Lung (tissue), 12 donors: ENCODE measurements around the gene DOLK. TPM values are rescaled to one million over a fixed set of nuclear protein-coding genes. Genes with fewer than 3 reads are reported as not detected.

Experiments
- ATAC-seq: fragments of 200-7000 bp; cut with Tn5 transposase; one replicate; pipeline ENCODE4 v1.9.1; 2020; ENCODE audit warnings: moderate number of reproducible peaks; ENCODE audit not compliant: insufficient read depth, low FRiP score
- DNase-seq, 3 donors: peaks; one replicate each; pipeline ENCODE4 v3.0.0-alpha.2; 2013 to 2017
- H3K27ac ChIP-seq, 2 donors: one replicate each; pipeline ENCODE4 v1.5.1; 2013; ENCODE audit warnings: mild to moderate bottlenecking in 2 of 2, moderate library complexity in 2 of 2, control low read depth in 1 of 2, inconsistent platforms in 1 of 2, low read depth in 1 of 2, low read length in 1 of 2
- H3K27me3 ChIP-seq, 3 donors: one replicate each; pipeline ENCODE4 v1.5.1; 2013; ENCODE audit warnings: low read length in 2 of 3; ENCODE audit not compliant: control insufficient read depth in 3 of 3, insufficient read depth in 3 of 3
- H3K36me3 ChIP-seq, 4 donors: one replicate each; pipeline ENCODE4 v1.5.1; 2013; ENCODE audit warnings: low read length in 4 of 4, mild to moderate bottlenecking in 1 of 4, moderate library complexity in 1 of 4; ENCODE audit not compliant: control insufficient read depth in 4 of 4, insufficient read depth in 4 of 4
- H3K4me1 ChIP-seq, 5 donors: one replicate each; pipeline ENCODE4 v1.5.1; 2013; ENCODE audit warnings: low read length in 5 of 5, mild to moderate bottlenecking in 2 of 5, moderate library complexity in 1 of 5; ENCODE audit not compliant: control insufficient read depth in 5 of 5, insufficient read depth in 5 of 5
- H3K4me3 ChIP-seq: one replicate; pipeline ENCODE4 v1.5.1; 2013; ENCODE audit warnings: mild to moderate bottlenecking, control low read depth, moderate library complexity
- H3K9ac ChIP-seq, 2 donors: one replicate each; pipeline ENCODE4 v1.5.1; 2013; ENCODE audit warnings: low read length in 2 of 2, control low read depth in 1 of 2; ENCODE audit not compliant: insufficient read depth in 1 of 2
- H3K9me3 ChIP-seq, 4 donors: one replicate each; pipeline ENCODE4 v1.5.1; 2013; ENCODE audit warnings: low read length in 3 of 4, mild to moderate bottlenecking in 1 of 4, moderate library complexity in 1 of 4; ENCODE audit not compliant: control insufficient read depth in 4 of 4, insufficient read depth in 3 of 4
- WGBS, 2 donors: extraction: QIAGEN DNeasy Blood & Tissue Kit; methylation state at CpG; one replicate each; pipeline ENCODE4 v1.1.7; 2013; 5-methylcytosine and 5-hydroxymethylcytosine counted together
- polyA plus RNA-seq, 2 donors: library from polyadenylated mRNA; stranded (reverse); fragments of 200-250 nt; gene quantifications; one replicate each; pipeline ENCODE4 v1.2.1, GENCODE V29; 2013
- total RNA-seq, 2 donors: library from RNA; depleted of rRNA in 1 of 2; stranded (reverse); fragments of >200 nt in 1 of 2; gene quantifications; one replicate each; pipeline ENCODE4 v1.2.1, GENCODE V29; 2014 to 2021
- TF ChIP-seq, protein P1 (sequence below): IDR thresholded peaks from 2 replicates; pipeline ENCODE4 v1.5.1; 2012; ENCODE audit warnings: mild to moderate bottlenecking; ENCODE audit errors: control extremely low read depth, extremely low read depth
- donor health status: control.
- donor health status: control.
- donor health status: Bipolar disorder and iron deficiency.
- donor health status: healthy.
- donor health status: DM: yes; HTN: yes; CAD: no.

The DOLK gene
- total and polyA plus RNA-seq, 4 donors: 9.6 to 19.1 (median 14.2) TPM

DNA sequence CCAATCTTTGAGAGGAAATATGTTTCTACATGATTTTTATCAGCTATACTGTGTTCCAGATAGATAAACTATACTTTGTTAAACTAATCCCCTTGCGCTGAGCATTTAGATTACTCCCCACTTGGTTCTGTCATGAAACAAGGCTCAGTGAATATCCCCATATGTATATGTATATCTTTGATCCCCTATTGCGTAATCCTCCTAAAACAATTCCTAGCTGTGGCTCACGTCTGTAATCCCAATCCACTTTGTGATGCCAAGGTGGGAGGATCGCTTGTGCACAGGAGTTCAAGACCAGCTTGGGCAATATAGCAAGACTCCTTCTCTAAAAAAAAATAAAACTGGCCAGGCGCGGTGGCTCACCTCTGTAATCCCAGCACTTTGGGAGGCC lies 23.9 kb downstream of the DOLK start:
- no peaks in the 10 kb centered on the region for H3K36me3 ChIP-seq
- H3K4me1 ChIP-seq: peaks cover 3 to 25% (median 10%) of the 10 kb centered on the region in 5 donors
- WGBS, 2 donors: 85 to 93% methylated on average over 6 of the region's 6 CpGs
- H3K4me3 ChIP-seq: no peak overlapping the region
- ATAC-seq (no peak), DNase-seq (no peak)
- H3K9me3 ChIP-seq: no peaks in the 10 kb centered on the region
- no peak overlapping the region for H3K27ac ChIP-seq
- H3K9ac ChIP-seq: no peak overlapping the region
- TF ChIP-seq, protein P1, sequence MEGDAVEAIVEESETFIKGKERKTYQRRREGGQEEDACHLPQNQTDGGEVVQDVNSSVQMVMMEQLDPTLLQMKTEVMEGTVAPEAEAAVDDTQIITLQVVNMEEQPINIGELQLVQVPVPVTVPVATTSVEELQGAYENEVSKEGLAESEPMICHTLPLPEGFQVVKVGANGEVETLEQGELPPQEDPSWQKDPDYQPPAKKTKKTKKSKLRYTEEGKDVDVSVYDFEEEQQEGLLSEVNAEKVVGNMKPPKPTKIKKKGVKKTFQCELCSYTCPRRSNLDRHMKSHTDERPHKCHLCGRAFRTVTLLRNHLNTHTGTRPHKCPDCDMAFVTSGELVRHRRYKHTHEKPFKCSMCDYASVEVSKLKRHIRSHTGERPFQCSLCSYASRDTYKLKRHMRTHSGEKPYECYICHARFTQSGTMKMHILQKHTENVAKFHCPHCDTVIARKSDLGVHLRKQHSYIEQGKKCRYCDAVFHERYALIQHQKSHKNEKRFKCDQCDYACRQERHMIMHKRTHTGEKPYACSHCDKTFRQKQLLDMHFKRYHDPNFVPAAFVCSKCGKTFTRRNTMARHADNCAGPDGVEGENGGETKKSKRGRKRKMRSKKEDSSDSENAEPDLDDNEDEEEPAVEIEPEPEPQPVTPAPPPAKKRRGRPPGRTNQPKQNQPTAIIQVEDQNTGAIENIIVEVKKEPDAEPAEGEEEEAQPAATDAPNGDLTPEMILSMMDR: no peak
- H3K27me3 ChIP-seq: no peaks in the 10 kb centered on the region

DNA sequence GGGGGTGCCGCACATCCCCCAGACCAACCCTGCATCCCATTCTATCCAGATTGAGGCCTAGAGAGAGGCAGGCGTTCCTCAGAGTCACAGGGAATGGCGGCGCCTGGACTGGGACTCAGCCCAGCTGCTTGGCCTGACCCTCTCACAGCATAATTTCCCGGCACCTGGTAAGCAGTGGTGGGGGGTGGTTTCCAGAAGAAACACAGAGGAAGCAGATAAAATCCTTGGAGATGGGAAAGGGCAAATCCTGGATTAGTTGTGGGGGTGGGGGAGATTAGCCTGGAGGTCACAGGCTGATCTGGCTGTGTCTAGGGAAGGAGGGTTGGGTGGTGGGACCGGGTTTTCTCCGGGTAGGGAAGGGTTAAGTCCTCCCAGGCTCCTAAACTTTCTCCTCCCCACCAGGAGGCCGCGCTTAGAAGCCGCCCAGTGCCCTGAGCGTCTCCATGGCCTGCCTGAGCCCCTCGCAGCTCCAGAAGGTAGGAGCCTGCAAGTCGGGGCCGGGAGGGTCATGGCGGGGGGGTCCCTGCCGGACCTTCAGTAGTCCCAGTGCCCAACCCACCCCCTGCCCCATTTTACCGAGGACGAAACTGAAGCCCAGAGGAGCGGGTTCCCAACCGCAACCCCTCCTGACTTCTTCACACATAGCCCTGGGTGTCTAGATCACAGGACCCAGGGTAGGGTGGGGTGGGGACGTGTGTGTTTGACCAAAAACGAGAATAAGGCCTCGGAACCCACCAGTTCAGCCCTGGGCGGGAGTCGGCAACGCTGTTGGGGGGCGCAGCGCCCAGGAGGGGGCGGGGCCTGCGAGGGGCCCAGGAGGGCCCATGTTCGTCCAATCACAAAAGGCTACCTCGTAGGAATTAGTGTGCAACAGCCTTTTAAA lies 25.3 kb downstream of the DOLK start:
- Histone ChIP-seq H3K9me3 (no peaks in the 10 kb centered on the region), H3K4me1 (peaks cover 3 to 28% (median 11%) of the 10 kb centered on the region in 5 donors), H3K27me3 (no peaks in the 10 kb centered on the region), H3K27ac (peak overlapping the region; percentile 82 to 92), H3K4me3 (peak overlapping the region; percentile 2), H3K36me3 (peaks cover 0 to 8% (median 2%) of the 10 kb centered on the region in 4 donors), H3K9ac (peak overlapping the region; percentile 85 to 87)
- ATAC-seq: peak; percentile 73
- TF ChIP-seq, protein P1: no peak
- 18 to 19% methylated on average over 30 to 32 of the region's 32 CpGs for WGBS, 2 donors
- DNase-seq: peak; percentile 82 to 90 (median 86)

DNA sequence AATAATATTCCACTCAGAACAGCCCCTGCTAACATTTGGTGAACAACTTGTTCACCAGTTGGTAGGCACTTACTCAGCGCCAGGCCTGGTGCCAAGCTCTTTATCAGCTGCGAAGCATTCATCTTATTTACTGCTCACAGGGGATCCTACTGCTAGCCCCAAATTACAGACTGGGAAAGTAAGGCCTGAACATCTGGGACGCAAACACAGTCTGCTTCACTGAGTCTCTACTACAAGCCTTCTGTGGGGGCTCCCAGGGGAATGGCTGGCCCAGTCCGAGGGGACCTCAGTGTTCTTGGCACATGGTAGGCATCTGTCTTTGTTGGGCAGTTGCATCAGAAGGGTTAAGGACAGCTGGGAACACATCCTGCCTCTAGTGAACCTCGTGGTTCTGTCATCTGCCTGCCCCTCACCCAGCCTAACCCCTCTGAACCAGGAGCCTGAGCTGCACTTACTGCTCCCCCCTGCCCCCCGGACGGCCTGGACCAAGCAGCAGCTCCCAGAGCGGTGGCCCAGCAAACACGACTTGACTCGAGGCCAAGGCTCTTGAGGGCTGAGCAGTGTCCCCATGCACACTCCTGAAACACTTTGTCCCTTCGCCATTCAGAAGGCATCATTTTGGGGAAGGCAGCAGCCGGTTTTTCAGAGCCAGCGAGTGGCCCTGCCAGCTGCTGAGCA lies 26.9 kb downstream of the DOLK start, which contains the start of gene PHYHD1:
TSS of gene PHYHD1 (plus strand) at position 602 of the 678 bp plus-strand sequence. CDS start 1,342 bp downstream, outside the sequence.
- Histone ChIP-seq H3K27me3 (no peaks in the 10 kb centered on the region), H3K9ac (peak within 1 kb of the TSS; percentile 85 to 87), H3K4me3 (peak within 1 kb of the TSS; percentile 2), H3K27ac (peak within 1 kb of the TSS; percentile 87 to 92), H3K4me1 (peaks cover 3 to 41% (median 12%) of the 10 kb centered on the region in 5 donors), H3K36me3 (peaks cover 0 to 18% (median 8%) of the 10 kb centered on the region in 4 donors), H3K9me3 (no peaks in the 10 kb centered on the region)
- TF ChIP-seq, protein P1: no peak
- WGBS, 2 donors: 49 to 60% methylated on average over 13 of the region's 13 CpGs
- ATAC-seq: peak; percentile 11
- peak; percentile 40 to 61 (median 51) for DNase-seq
